Right renal cortex interstitium (tissue), 3 donors: Measurements from ENCODE around the gene TEF. TPM values are rescaled to one million over a fixed set of nuclear protein-coding genes. Genes with fewer than 3 reads are reported as not detected.
A peak's percentile ranks its signal among the peaks of the same experiment; 100 is the strongest.

Experiments
- DNase-seq, 3 donors: peaks; one replicate each; pipeline ENCODE4 v3.0.0-alpha.2; 2013; ENCODE audit warnings: low read depth in 3 of 3, low spot score in 2 of 3
- polyA plus RNA-seq, 3 donors: library from polyadenylated mRNA; unstranded; fragments of 120-200 nt; gene quantifications; one replicate each; pipeline ENCODE4 v1.2.1, GENCODE V29; 2013; ENCODE audit not compliant: insufficient read length in 3 of 3

TEF gene
- 10 to 100 TPM; 16.0 to 18.9 (median 17.2) TPM for polyA plus RNA-seq

- DNase-seq: peak; percentile 91 to 96 (median 94)
Observed at GRCh38 chr22:41381329-41382097, at the start of gene TEF. TEF (plus strand) TSS chr22:41381942; CDS start chr22:41382045, 103 bp downstream.

- DNase-seq: no peak
Observed at GRCh38 chr22:41332217-41332939, 49.4 kb upstream of the TEF start.

GRCh38 chr22:41333806-41334205, 47.9 kb upstream of the TEF start:
- DNase-seq: no peak

- no peak for DNase-seq
Observed at GRCh38 chr22:41334215-41334614, 47.5 kb upstream of the TEF start.

GRCh38 chr22:41334951-41335635, 46.6 kb upstream of the TEF start:
- DNase-seq: no peak

GRCh38 chr22:41338614-41339212, 43.0 kb upstream of the TEF start:
- DNase-seq: no peak

GRCh38 chr22:41339823-41340222, 41.9 kb upstream of the TEF start:
- DNase-seq: no peak

- no peak for DNase-seq
Observed at GRCh38 chr22:41340357-41340756, 41.4 kb upstream of the TEF start.

GRCh38 chr22:41341012-41341411, 40.7 kb upstream of the TEF start:
- DNase-seq: no peak

GRCh38 chr22:41341990-41342389, 39.8 kb upstream of the TEF start:
- no peak for DNase-seq

- DNase-seq: no peak
Observed at GRCh38 chr22:41343300-41343699, 38.4 kb upstream of the TEF start.

GRCh38 chr22:41343717-41344116, 38.0 kb upstream of the TEF start:
- DNase-seq: no peak

GRCh38 chr22:41344189-41344788, 37.5 kb upstream of the TEF start:
- no peak for DNase-seq

- no peak for DNase-seq
Observed at GRCh38 chr22:41345807-41346335, 35.9 kb upstream of the TEF start.

- DNase-seq: no peak
Observed at GRCh38 chr22:41347066-41347859, 34.5 kb upstream of the TEF start.

- no peak for DNase-seq
Observed at GRCh38 chr22:41348964-41349484, 32.7 kb upstream of the TEF start.

GRCh38 chr22:41350087-41350486, 31.7 kb upstream of the TEF start:
- no peak for DNase-seq

- no peak for DNase-seq
Observed at GRCh38 chr22:41351011-41351410, 30.7 kb upstream of the TEF start.

GRCh38 chr22:41352058-41352457, 29.7 kb upstream of the TEF start:
- DNase-seq: no peak
